Activated CD8-positive, alpha-beta T cell treated with anti-CD3 and anti-CD28 coated beads for 36 hours (primary cell): Measurements from ENCODE around the gene RFLNA. TPM values are rescaled to one million over a fixed set of nuclear protein-coding genes. Genes with fewer than 3 reads are reported as not detected.

Experiments
- ATAC-seq: fragments of 200-7000 bp; cut with Tn5 transposase; one replicate; pipeline ENCODE4 v1.10.0; 2021; ENCODE audit warnings: mild to moderate bottlenecking, moderate library complexity
- CTCF ChIA-PET: fragments of 350-600 bp; sonication (Branson Sonifier 250); formaldehyde crosslinking; loops from one replicate; lab custom pipeline; 2021; ENCODE audit warnings: antibody characterized with exemption; lab: Charles Lee
- POLR2A ChIA-PET: fragments of 350-600 bp; sonication (Branson Sonifier 250); formaldehyde crosslinking; loops from one replicate; lab custom pipeline; 2021; ENCODE audit warnings: antibody characterized with exemption; lab: Charles Lee
- DNase-seq: peaks from one replicate; pipeline ENCODE4 v3.0.0-alpha.2; 2020
- H3K27ac Mint-ChIP-seq: one replicate; pipeline ENCODE4 v1.8.0; 2021; ENCODE audit warnings: mild to moderate bottlenecking, mixed read lengths
- H3K27me3 Mint-ChIP-seq: one replicate; pipeline ENCODE4 v1.8.0; 2021; ENCODE audit warnings: mixed read lengths
- H3K36me3 Mint-ChIP-seq: one replicate; pipeline ENCODE4 v1.8.0; 2021; ENCODE audit warnings: low read depth, mixed read lengths
- H3K4me1 Mint-ChIP-seq: one replicate; pipeline ENCODE4 v1.8.0; 2021; ENCODE audit warnings: low read depth, mixed read lengths
- H3K4me3 Mint-ChIP-seq: one replicate; pipeline ENCODE4 v1.8.0; 2021; ENCODE audit warnings: mild to moderate bottlenecking, moderate library complexity, mixed read lengths
- H3K9me3 Mint-ChIP-seq: one replicate; pipeline ENCODE4 v1.8.0; 2021; ENCODE audit warnings: mixed read lengths
- CTCF ChIP-seq: fragments of 200-600 bp; IDR thresholded peaks from one replicate; pipeline ENCODE4 v1.8.0; 2022; ENCODE audit warnings: antibody characterized with exemption, mild to moderate bottlenecking
- intact Hi-C: fragments of 100-400 bp; cut with micrococcal nuclease; formaldehyde crosslinking; loops from one replicate; pipeline ENCODE4 v1.10.0; 2022
- total RNA-seq, 2 experiments: library from RNA; stranded (reverse); gene quantifications; one replicate each; pipeline ENCODE4 v1.2.3, GENCODE V29; 2021

The RFLNA gene
- total RNA-seq, 2 experiments from 2014 or later = not detected

GRCh38 chr12:124358572-124358971, 63.7 kb downstream of the RFLNA start:
- H3K9me3 Mint-ChIP-seq = no peaks in the 10 kb centered on the region
- ChIA-PET POLR2A (no interaction called here), CTCF (no interaction called here)
- no peak overlapping the region for H3K4me3 Mint-ChIP-seq
- no peaks in the 10 kb centered on the region for H3K27me3 Mint-ChIP-seq
- no peak for TF ChIP-seq CTCF
- no peaks in the 10 kb centered on the region for H3K4me1 Mint-ChIP-seq
- no peak overlapping the region for H3K27ac Mint-ChIP-seq
- peaks cover 18% of the 10 kb centered on the region for H3K36me3 Mint-ChIP-seq
- ATAC-seq (no peak), DNase-seq (no peak)
- intact Hi-C loops = no loop called here

GRCh38 chr12:124359671-124360581, 65.0 kb downstream of the RFLNA start:
- no peaks in the 10 kb centered on the region for H3K4me1 Mint-ChIP-seq
- POLR2A ChIA-PET = no interaction called here
- intact Hi-C loops = no loop called here
- H3K27ac Mint-ChIP-seq = no peak overlapping the region
- no peak overlapping the region for H3K4me3 Mint-ChIP-seq
- DNase-seq (no peak), ATAC-seq (no peak)
- H3K27me3 Mint-ChIP-seq = no peaks in the 10 kb centered on the region
- no peaks in the 10 kb centered on the region for H3K9me3 Mint-ChIP-seq
- peaks cover 18% of the 10 kb centered on the region for H3K36me3 Mint-ChIP-seq
- TF ChIP-seq CTCF = no peak
- CTCF ChIA-PET = no interaction called here

GRCh38 chr12:124361074-124361970, 66.4 kb downstream of the RFLNA start:
- ChIA-PET CTCF (interaction anchor here (0.6 kb wide), 1 partner anchor 17 kb away, joined by 3 read pairs; no protein-coding TSS in a partner anchor), POLR2A (no interaction called here)
- ATAC-seq (no peak), DNase-seq (no peak)
- H3K27ac Mint-ChIP-seq = no peak overlapping the region
- H3K9me3 Mint-ChIP-seq = no peaks in the 10 kb centered on the region
- no peaks in the 10 kb centered on the region for H3K4me1 Mint-ChIP-seq
- H3K36me3 Mint-ChIP-seq = peaks cover 18% of the 10 kb centered on the region
- intact Hi-C loops = no loop called here
- TF ChIP-seq CTCF = no peak
- no peaks in the 10 kb centered on the region for H3K27me3 Mint-ChIP-seq
- H3K4me3 Mint-ChIP-seq = no peak overlapping the region

GRCh38 chr12:124361996-124362395, 67.1 kb downstream of the RFLNA start:
- H3K36me3 Mint-ChIP-seq = peaks cover 18% of the 10 kb centered on the region

More at GRCh38 chr12:124361996-124362395, 67.1 kb downstream of the RFLNA start:
- H3K4me1 Mint-ChIP-seq = no peaks in the 10 kb centered on the region
- CTCF ChIA-PET = no interaction called here
- no peak overlapping the region for H3K27ac Mint-ChIP-seq
- no peak overlapping the region for H3K4me3 Mint-ChIP-seq
- H3K9me3 Mint-ChIP-seq = no peaks in the 10 kb centered on the region
- ATAC-seq = no peak
- no peak for DNase-seq
- H3K27me3 Mint-ChIP-seq = no peaks in the 10 kb centered on the region
- TF ChIP-seq CTCF = no peak
- intact Hi-C loops = no loop called here
- POLR2A ChIA-PET = interaction anchor here (0.7 kb wide), 1 partner anchor 14 kb away, joined by 5 read pairs; no protein-coding TSS in a partner anchor
